IPS-20b (cell line): ENCODE measurements around the gene SYNE1.

Experiments
- H3K27ac ChIP-seq: one replicate; pipeline ENCODE4 v1.5.1; 2013; ENCODE audit warnings: low read length
- H3K27me3 ChIP-seq: 2 replicates; pipeline ENCODE4 v1.6.1; 2013; ENCODE audit warnings: mild to moderate bottlenecking, low read length, inconsistent platforms; ENCODE audit not compliant: insufficient read depth
- H3K36me3 ChIP-seq: 2 replicates; pipeline ENCODE4 v1.6.1; 2013; ENCODE audit warnings: low read depth, mild to moderate bottlenecking, inconsistent platforms, low read length, moderate library complexity; ENCODE audit not compliant: insufficient read depth
- H3K4me1 ChIP-seq: 2 replicates; pipeline ENCODE4 v1.6.1; 2013; ENCODE audit warnings: mild to moderate bottlenecking, control low read depth, inconsistent platforms, low read length, moderate library complexity; ENCODE audit not compliant: insufficient read depth
- H3K4me3 ChIP-seq: 2 replicates; pipeline ENCODE4 v1.5.1; 2013; ENCODE audit warnings: mild to moderate bottlenecking, low read length, inconsistent platforms
- H3K9ac ChIP-seq: 2 replicates; pipeline ENCODE4 v1.6.1; 2013; ENCODE audit warnings: low read depth, mild to moderate bottlenecking, inconsistent platforms, low read length, moderate library complexity
- H3K9me3 ChIP-seq: 2 replicates; pipeline ENCODE4 v1.6.1; 2013; ENCODE audit warnings: mild to moderate bottlenecking, low read depth, low read length, inconsistent platforms; ENCODE audit not compliant: insufficient read depth

Gene SYNE1

DNA sequence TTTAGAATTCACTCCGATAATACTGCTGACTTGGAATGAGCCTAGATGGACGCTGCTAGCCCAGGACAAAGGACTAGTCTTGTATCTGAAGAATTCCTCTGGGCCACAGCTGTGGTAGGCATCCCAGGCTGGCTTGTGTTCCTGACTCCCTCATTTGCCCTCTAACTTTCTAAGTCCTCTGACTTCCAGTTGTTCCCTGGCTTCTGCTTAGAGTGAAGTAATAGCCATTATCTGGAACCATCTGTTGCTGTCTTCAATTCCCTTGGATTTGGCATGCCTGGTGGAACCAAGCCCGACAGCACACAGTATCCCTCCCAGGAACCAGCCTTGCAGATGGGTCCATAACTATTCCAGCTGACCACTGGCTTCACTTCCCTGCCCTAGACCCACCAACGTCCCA, 376.0 kb downstream of the SYNE1 start:
- peaks cover 18% of the 10 kb centered on the region for H3K9me3 ChIP-seq
- H3K9ac ChIP-seq: no peak overlapping the region
- H3K4me1 ChIP-seq: no peaks in the 10 kb centered on the region
- no peaks in the 10 kb centered on the region for H3K36me3 ChIP-seq
- no peak overlapping the region for H3K27ac ChIP-seq
- H3K27me3 ChIP-seq: no peaks in the 10 kb centered on the region
- H3K4me3 ChIP-seq: no peak overlapping the region

DNA sequence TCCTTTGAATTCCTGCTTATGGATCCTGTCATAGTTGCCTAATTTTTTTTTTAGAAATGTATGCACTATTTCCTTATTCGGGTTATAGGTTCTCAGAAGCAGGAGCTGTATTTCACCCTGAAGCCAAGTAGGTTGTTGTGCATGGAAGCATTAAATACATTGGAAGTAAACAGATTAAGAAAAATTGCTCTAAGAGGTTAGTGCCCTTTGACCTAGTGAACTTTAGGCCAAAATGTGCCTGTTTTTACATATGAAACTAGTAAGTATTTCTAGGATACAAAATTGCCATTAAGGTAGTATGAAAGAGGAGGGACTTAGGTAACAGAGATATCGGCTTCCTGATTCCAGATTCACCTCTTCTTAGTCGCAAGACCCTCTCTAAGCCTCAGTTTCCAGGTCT, 377.9 kb downstream of the SYNE1 start:
- Histone ChIP-seq H3K36me3 (no peaks in the 10 kb centered on the region), H3K9me3 (peaks cover 15% of the 10 kb centered on the region), H3K9ac (no peak overlapping the region), H3K27ac (no peak overlapping the region), H3K4me1 (no peaks in the 10 kb centered on the region), H3K27me3 (no peaks in the 10 kb centered on the region), H3K4me3 (no peak overlapping the region)

DNA sequence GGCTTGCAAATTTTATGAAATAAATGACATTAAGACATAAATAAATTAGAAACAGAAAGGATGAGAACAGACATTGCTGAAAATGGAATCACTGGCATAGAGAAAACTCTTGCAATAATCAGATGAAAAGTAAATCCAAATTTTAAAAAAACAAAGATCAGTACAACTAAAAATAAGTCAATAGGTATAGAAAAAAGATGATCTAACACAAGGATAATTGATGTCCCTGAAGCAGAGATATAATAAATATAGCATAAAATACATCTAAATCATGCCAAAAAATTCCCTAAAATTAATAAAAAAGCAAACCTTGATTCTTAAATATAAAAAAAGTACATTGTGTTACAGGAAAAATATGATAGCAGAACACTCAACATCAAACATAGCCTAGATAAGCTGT, 379.6 kb downstream of the SYNE1 start:
- Histone ChIP-seq H3K27ac (no peak overlapping the region), H3K27me3 (no peaks in the 10 kb centered on the region), H3K9ac (no peak overlapping the region), H3K4me1 (no peaks in the 10 kb centered on the region), H3K36me3 (no peaks in the 10 kb centered on the region), H3K4me3 (no peak overlapping the region), H3K9me3 (no peaks in the 10 kb centered on the region)

DNA sequence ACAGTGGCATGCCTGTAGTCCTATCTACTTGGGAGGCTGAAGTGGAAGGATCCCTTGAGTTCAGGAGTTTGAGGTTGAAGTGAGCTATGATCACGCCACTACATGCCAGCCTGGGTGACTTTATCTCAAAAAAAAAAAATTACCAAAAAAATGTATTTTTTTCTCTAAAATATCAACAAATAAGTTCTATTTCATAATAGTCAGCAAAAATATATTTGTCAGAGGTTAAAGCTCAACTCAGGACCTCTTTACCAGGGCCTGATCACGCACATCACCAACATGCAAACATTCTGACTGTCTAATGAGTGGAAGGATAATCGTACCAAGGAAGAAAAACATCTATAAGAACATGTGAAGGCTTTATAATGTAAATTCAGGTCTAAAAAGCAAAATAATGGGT, 387.0 kb downstream of the SYNE1 start:
- H3K9ac ChIP-seq: no peak overlapping the region
- H3K4me3 ChIP-seq: no peak overlapping the region
- no peaks in the 10 kb centered on the region for H3K4me1 ChIP-seq
- H3K27ac ChIP-seq: no peak overlapping the region
- H3K36me3 ChIP-seq: no peaks in the 10 kb centered on the region
- no peaks in the 10 kb centered on the region for H3K9me3 ChIP-seq
- H3K27me3 ChIP-seq: no peaks in the 10 kb centered on the region

- H3K27me3 ChIP-seq: no peaks in the 10 kb centered on the region
- no peak overlapping the region for H3K9ac ChIP-seq
- H3K4me1 ChIP-seq: no peaks in the 10 kb centered on the region
- no peaks in the 10 kb centered on the region for H3K9me3 ChIP-seq
- no peaks in the 10 kb centered on the region for H3K36me3 ChIP-seq
- no peak overlapping the region for H3K27ac ChIP-seq
- H3K4me3 ChIP-seq: no peak overlapping the region
Observed at GRCh38 chr6:152248980-152249379, 388.2 kb downstream of the SYNE1 start.

- no peak overlapping the region for H3K4me3 ChIP-seq
- H3K27ac ChIP-seq: no peak overlapping the region
- H3K36me3 ChIP-seq: no peaks in the 10 kb centered on the region
- H3K9ac ChIP-seq: no peak overlapping the region
- no peaks in the 10 kb centered on the region for H3K27me3 ChIP-seq
- H3K4me1 ChIP-seq: no peaks in the 10 kb centered on the region
- no peaks in the 10 kb centered on the region for H3K9me3 ChIP-seq
Observed at GRCh38 chr6:152246554-152247337, 390.4 kb downstream of the SYNE1 start.

GRCh38 chr6:152244998-152245630, 392.0 kb downstream of the SYNE1 start:
- H3K36me3 ChIP-seq: no peaks in the 10 kb centered on the region
- no peaks in the 10 kb centered on the region for H3K27me3 ChIP-seq
- no peak overlapping the region for H3K4me3 ChIP-seq
- no peaks in the 10 kb centered on the region for H3K4me1 ChIP-seq
- no peaks in the 10 kb centered on the region for H3K9me3 ChIP-seq
- H3K27ac ChIP-seq: no peak overlapping the region
- no peak overlapping the region for H3K9ac ChIP-seq

- no peak overlapping the region for H3K9ac ChIP-seq
- H3K4me1 ChIP-seq: no peaks in the 10 kb centered on the region
- H3K4me3 ChIP-seq: no peak overlapping the region
- H3K36me3 ChIP-seq: no peaks in the 10 kb centered on the region
- no peak overlapping the region for H3K27ac ChIP-seq
- H3K27me3 ChIP-seq: no peaks in the 10 kb centered on the region
- H3K9me3 ChIP-seq: no peaks in the 10 kb centered on the region
Observed at GRCh38 chr6:152241013-152241766, 396.0 kb downstream of the SYNE1 start.

- no peaks in the 10 kb centered on the region for H3K9me3 ChIP-seq
- no peaks in the 10 kb centered on the region for H3K27me3 ChIP-seq
- no peak overlapping the region for H3K9ac ChIP-seq
- H3K4me3 ChIP-seq: no peak overlapping the region
- no peak overlapping the region for H3K27ac ChIP-seq
- no peaks in the 10 kb centered on the region for H3K4me1 ChIP-seq
- no peaks in the 10 kb centered on the region for H3K36me3 ChIP-seq
Observed at GRCh38 chr6:152240436-152240835, 396.7 kb downstream of the SYNE1 start.

DNA sequence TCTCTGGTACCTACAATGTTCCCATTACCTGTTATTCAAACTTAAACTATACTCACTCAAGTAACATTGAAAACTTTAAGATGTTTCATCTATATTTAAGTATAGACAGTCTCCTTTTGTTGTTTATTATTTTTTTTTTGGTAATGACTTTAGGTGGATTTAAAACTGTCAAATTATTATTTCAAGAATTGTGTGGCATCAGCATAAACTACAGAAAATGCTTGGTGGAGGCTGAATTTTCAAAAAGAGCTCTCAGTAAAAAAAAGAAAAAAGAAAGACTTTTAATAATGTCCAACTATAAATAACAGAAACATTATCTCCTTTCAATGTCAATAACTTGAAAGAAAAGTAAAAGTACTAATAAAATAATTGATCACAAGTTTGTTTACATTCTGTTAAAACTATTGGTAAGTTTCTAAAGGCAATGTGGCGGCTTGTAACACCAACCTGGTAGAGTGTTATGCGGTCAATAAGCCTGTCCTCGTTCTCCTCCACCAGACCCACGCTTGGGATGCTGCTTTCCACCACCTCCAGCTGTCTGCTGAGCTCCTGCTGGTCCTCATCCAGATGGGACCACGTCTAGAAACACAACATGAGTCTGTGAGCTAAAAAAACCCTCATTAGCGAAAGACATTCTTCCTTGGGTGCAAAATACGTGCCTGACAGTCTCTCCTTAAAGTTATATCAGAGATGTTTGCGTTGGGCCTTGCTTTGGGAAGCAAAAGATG, 400.6 kb downstream of the SYNE1 start:
- Histone ChIP-seq H3K9me3 (no peaks in the 10 kb centered on the region), H3K4me1 (no peaks in the 10 kb centered on the region)

GRCh38 chr6:152233547-152234320, 403.4 kb downstream of the SYNE1 start:
- no peak overlapping the region for H3K9ac ChIP-seq
- no peaks in the 10 kb centered on the region for H3K4me1 ChIP-seq
- H3K4me3 ChIP-seq: no peak overlapping the region
- no peak overlapping the region for H3K27ac ChIP-seq
- no peaks in the 10 kb centered on the region for H3K9me3 ChIP-seq
- H3K27me3 ChIP-seq: no peaks in the 10 kb centered on the region
- no peaks in the 10 kb centered on the region for H3K36me3 ChIP-seq

More for the DNA sequence above, 400.6 kb downstream of the SYNE1 start:
- Histone ChIP-seq H3K4me3 (no peak overlapping the region), H3K36me3 (no peaks in the 10 kb centered on the region), H3K9ac (no peak overlapping the region), H3K27me3 (no peaks in the 10 kb centered on the region), H3K27ac (no peak overlapping the region)
